ENCODE results near the gene FNBP1. TPM values are rescaled to one million over a fixed set of nuclear protein-coding genes. Genes with fewer than 3 reads are reported as not detected.
"Not testable (repeated sequence)": the region's sequence is repeated elsewhere in the genome, so short reads cannot be mapped to it uniquely, and the experiment has no call there.

FNBP1 gene
- total and polyA plus RNA-seq, 2 of the 8 experiments (the other 6 are each of a cell fraction or from before 2014, with no cell fraction given), result 7.2 to 40.9 TPM

DNA sequence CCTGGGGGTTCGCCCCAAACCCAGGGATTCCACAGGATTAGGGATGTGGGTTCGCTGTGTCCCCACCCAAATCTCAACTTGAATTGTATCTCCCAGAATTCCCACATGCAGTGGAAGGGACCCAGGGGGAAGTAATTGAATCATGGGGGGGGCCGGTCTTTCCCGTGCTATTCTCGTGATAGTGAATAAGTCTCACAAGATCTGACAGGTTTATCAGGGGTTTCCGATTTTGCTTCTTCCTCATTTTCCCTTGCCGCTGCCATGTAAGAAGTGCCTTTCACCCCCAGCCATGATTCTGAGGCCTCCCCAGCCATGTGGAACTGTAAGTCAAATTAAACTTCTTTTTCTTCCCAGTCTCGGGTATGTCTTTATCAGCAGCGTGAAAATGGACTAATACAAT lies 58.4 kb downstream of the FNBP1 start:
- H3K14ac ChIP-seq (ENCODE audit: insufficient read length); DNase-seq (ENCODE audit: low read depth in 1 of 2, low spot score in 2 of 2); H3K79me1 ChIP-seq (ENCODE audit: low read depth, low read length); H4K20me1 ChIP-seq (replicated peaks in 1 of 2; ENCODE audit: control insufficient read depth in 1 of 2, insufficient read depth in 2 of 2, low read length in 2 of 2); H3K4me3 ChIP-seq (ENCODE audit: extremely low read depth in 1 of 4, insufficient read depth in 2 of 4, low read depth in 3 of 4, low read length in 4 of 4); H3K36me3 ChIP-seq (ENCODE audit: control insufficient read depth in 2 of 4, insufficient read depth in 4 of 4, low read length in 3 of 4); H3K27me3 ChIP-seq (replicated peaks in 1 of 4; ENCODE audit: control insufficient read depth in 3 of 4, extremely low read depth in 1 of 4, insufficient read depth in 3 of 4, low read length in 3 of 4); H4K8ac ChIP-seq (ENCODE audit: extremely low read depth, insufficient read depth, low read length); H2AK5ac ChIP-seq (ENCODE audit: low read depth, low read length); H3K4me2 ChIP-seq (ENCODE audit: insufficient read depth in 1 of 2, low read depth in 2 of 2, low read length in 2 of 2); H3K18ac ChIP-seq (ENCODE audit: extremely low read depth, low read length); H3K23me2 ChIP-seq (ENCODE audit: low read depth, low read length); H3K23ac ChIP-seq (ENCODE audit: insufficient read length); CTCF ChIA-PET (ENCODE audit: partially characterized antibody); H3K4ac ChIP-seq (replicated peaks; ENCODE audit: insufficient read length, low read depth, low read length); H2BK15ac ChIP-seq (ENCODE audit: low read length); POLR2A ChIA-PET (ENCODE audit: partially characterized antibody); H3K9me3 ChIP-seq (ENCODE audit: insufficient read depth in 2 of 2, low read depth in 1 of 2, low read length in 1 of 2); H2BK120ac ChIP-seq (replicated peaks; ENCODE audit: low read depth, low read length); FAIRE-seq; H4K5ac ChIP-seq (ENCODE audit: insufficient read length, low read depth, low read length); H3K56ac ChIP-seq (replicated peaks; ENCODE audit: insufficient read length, low read depth, low read length); H3K79me2 ChIP-seq (ENCODE audit: control insufficient read depth in 1 of 2, insufficient read depth in 2 of 2, low read length in 2 of 2); H3K4me1 ChIP-seq (replicated peaks in 1 of 4; ENCODE audit: control insufficient read depth in 3 of 4, insufficient read depth in 4 of 4, low read length in 3 of 4); H2BK20ac ChIP-seq (ENCODE audit: low read length); H3K27ac ChIP-seq (ENCODE audit: low read depth, low read length); H2BK12ac ChIP-seq (ENCODE audit: low read depth, low read length); H2AFZ ChIP-seq (ENCODE audit: low read length); H4K91ac ChIP-seq (replicated peaks; ENCODE audit: insufficient read length, low read length); H2BK5ac ChIP-seq (ENCODE audit: low read depth, low read length); H3K9ac ChIP-seq (replicated peaks in 1 of 4; ENCODE audit: extremely low read depth in 1 of 4, low read depth in 3 of 4, low read length in 3 of 4): not testable (repeated sequence)
- 80% methylated on average over 9 of the region's 9 CpGs; no CpG with 5 or more reads in 1 of the 2 experiments for WGBS, 2 experiments (ENCODE audit: extremely low coverage in 1 of 2, insufficient coverage in 1 of 2, insufficient read length in 1 of 2, insufficient replicate concordance in 2 of 2, low coverage in 1 of 2, low lambda C conversion rate in 2 of 2, missing lambda C conversion rate in 1 of 2)
